HG02970 (cell line): ENCODE measurements around the gene TMEM51.
"Not testable (repeated sequence)": the region's sequence is repeated elsewhere in the genome, so short reads cannot be mapped to it uniquely, and the experiment has no call there.

Experiments
- ATAC-seq: cut with Tn5 transposase; IDR thresholded peaks from one replicate; pipeline ENCODE4 v1.9.1; 2021; ENCODE audit warnings: mild to moderate bottlenecking, moderate library complexity, moderate number of reproducible peaks; ENCODE audit not compliant: unreplicated experiment, low FRiP score

TMEM51 gene

DNA sequence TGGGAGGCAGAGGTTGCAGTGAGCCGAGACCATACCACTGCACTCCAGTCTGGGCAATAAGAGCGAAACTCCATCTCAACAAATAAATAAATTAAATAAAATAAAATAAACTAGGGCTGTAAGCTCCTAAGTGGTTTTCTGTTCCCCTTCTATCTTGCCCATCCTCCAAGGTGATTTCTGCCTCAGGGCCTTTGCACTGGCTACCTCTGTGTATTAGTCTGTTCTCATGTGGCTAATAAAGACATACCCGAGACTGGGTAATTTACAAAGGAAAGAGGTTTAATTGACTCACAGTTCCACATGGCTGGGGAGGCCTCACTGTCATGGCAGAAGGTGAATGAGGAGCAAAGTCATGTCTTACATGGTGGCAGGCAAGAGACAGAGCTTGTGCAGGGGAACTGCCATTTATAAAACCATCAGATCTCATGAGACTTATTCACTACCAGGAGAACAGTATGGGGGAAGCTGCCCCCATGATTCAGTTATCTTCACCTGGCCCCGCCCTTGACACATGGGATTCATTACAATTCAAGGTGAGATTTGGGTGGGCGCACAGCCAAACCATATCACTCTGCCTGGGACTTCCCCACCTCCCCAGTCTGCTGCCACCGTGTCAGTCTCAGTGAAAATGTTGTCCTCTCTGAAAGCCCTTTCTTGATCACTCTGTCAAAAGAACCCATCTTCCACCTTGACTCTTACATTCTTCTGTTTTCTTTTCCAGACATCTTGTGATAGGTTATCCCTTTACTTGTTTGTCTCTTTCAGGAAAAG lies 22.0 kb downstream of the TMEM51 start:
- not testable (repeated sequence) for ATAC-seq

DNA sequence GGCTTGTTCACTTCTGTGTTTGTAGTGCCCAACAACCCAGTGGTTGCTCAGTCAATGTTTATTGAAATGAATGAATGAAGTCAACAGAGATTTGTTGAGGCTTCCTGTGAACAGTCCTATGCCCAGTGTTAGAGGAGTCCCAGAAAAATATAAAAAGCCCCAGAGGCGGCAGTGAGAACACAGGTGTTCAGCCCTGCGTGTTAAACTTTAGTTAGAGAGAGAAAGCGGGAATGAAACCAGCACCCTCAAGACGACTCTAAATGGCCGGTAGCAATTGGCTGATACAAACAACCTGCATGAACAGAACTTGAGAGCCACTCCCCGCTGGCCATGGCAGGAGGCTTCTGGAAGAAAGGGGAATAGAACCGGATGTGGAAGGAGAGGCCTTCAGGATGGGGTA lies 22.6 kb downstream of the TMEM51 start:
- peak; percentile 52 for ATAC-seq

DNA sequence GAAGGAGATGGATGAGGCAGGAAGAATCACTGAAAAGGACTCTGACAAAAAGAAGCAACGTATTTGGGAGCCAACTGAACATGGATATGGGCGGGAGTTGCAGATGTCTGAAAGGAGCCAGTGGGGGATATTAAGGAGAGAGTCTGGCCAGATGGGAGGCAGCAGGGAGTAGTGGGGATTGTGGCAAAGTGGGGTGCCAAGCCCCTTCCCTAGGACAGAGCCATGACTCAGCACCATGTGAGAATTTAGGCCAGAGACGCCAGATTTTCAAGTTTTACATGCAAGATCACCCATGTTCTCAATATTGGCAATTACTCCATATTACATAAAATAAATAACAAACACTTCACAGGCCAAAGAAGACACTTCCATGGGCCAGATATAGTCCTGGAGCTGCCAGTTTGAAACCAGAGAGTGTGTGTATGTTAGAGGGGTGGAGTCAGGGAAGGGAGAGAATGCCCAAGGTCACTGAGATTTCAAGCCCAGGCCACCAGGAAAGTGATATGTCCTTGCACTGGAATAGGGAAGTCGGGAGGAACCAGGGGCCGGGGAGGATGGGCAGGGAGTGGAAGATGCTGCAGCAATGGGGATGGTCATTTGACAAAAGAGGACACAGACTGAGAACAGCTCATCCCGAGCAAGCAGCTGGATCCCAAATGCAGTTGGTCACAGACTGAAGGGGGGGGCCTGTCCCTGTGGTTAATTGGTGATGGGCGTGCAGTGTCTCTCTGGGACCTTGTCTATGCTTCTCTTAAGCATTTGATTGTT lies 23.5 kb downstream of the TMEM51 start:
- no peak for ATAC-seq

DNA sequence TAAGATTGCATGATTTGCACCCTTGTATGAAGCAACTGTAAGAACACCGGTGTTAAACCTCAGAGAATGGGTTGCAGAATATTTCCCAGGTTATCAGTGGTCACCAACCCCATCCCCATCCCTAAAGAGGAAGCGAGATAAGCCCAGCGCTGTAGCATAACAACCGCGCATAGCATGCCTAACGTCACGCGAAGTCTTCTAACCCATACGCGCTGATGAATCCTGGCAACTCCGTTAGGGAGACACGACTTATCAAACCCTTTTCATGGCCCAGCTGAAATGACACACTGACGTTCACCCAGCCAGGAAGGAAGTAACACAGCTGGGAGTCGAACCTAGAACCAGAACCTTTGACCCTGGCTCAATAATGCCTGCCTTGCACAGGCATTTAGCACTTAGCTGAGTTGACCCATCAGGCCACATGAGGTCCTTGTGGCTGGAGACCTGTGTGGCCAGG lies 24.2 kb downstream of the TMEM51 start:
- ATAC-seq = no peak

DNA sequence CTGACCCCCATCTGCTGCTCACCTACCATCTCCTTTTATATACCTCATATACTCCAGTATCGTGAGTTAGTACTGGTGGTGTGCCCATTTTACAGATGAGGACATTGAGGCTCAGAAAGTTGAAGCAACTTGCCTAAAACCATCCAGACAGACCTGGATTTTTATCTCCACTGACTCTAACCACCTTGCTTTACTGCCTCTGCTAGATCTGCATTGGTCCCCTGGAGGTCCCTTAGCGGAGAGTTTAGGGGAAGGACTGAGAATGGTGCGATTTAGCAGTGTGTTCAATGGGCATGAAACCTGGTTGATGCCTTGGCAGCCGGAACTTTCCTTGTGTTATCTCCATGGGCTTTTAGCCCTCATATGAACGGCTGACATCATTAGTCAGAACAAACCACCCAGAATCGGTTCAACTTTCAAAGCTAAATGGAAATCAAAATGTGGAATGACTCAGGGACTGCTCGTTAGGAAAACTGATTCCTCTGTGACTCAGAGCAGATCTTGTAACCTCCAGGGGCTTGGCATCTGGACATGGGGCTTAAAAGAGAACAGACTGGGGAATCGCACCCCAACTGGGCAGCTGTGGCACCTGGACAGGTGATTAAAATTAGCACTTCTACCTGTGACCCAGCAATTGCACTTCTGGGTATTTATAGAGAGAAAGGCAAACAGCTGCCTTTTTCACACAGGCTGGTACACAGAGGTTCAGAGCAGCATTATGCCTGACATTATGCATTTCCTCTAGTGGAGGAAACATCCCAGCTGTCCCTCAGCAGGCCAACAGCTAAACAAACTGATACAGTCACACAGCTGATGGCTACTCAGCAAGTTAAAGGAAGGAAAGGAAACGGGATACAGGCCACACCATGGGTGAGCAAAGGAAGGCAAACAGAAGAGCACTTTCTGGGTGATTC lies 25.3 kb downstream of the TMEM51 start:
- no peak for ATAC-seq

DNA sequence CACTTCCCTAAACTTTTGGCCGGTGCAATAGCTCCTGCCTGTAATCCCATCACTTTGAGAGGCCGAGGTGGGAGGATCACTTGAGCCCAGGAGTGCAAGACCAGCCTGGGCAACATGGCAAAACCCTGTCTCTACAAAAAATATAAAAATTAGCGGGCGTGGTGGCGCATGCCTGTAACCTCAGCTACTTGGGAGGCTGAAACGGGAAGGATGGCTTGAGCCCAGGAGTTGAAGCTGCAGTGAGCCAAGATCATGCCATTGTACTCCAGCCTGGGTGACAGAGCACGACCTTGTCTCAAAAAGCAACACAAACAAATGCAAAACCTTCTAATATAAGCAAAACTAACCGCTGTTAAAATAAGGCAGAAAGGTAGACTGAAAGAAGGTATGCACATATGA lies 25.9 kb downstream of the TMEM51 start:
- ATAC-seq = no peak

DNA sequence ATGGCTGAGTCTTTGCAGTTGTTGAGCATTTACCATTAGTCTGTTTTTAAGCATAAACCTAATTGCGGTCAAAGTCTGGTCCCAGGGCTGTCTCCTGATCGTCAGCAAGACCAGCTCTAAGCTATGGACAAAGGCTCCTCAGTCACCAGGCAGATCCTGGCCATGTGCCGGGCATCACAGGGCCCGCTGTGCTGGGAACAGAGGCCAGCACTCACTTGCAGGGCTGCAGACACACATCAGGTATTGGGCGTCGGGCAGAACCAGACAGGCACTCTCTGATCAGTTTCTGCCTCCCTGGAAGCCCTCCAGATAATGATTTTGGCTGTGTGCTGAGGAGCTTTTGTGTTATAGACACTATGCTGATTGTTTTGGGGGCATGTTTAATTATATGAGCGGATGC lies 26.6 kb downstream of the TMEM51 start:
- ATAC-seq = no peak

DNA sequence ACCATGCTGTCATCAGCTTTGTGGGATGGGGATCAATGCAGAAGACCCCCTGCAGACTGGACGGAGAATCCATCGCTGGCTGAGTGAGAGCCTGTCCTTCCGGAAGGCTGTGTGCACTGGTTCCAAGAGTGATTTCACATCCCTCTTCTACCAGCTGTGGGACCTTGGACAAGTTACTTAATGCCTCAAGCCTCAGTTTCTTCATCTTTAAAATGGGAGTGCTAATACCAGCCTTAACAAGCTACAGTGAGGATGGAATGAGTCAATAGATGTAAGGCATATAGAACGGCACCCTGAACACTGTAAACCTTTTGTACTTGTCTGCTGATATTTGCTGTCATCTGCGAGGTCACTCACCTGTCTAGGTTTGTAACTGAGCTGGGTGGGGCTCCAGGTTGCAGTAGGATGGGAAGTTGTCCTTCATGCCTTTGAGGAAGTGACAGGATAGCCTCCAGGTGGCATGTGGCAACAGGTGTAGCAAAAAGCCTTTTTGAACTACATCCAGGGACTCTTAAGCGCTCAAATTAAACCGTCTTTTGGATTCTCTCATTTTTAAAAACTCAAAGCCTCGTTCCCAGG lies 27.5 kb downstream of the TMEM51 start:
- ATAC-seq = no peak

DNA sequence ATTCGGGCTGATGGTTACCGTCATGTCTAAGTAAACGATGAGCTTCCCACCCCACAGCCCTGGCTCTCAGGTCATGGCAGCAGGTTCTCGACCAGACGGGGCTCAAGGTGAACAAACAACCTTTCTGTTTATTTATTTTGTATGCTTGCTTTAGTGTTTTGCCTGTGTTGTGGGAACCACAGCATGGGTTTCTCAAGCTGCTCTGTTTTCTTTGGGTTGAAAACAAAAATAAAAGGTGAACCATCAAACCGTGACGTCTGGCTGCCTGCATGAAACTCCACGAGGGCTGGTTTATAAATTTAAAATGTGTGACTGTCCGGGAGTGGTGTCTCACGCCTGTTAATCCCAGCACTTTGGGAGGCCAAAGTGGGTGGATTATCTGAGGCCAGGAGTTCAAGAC lies 28.0 kb downstream of the TMEM51 start:
- no peak for ATAC-seq

DNA sequence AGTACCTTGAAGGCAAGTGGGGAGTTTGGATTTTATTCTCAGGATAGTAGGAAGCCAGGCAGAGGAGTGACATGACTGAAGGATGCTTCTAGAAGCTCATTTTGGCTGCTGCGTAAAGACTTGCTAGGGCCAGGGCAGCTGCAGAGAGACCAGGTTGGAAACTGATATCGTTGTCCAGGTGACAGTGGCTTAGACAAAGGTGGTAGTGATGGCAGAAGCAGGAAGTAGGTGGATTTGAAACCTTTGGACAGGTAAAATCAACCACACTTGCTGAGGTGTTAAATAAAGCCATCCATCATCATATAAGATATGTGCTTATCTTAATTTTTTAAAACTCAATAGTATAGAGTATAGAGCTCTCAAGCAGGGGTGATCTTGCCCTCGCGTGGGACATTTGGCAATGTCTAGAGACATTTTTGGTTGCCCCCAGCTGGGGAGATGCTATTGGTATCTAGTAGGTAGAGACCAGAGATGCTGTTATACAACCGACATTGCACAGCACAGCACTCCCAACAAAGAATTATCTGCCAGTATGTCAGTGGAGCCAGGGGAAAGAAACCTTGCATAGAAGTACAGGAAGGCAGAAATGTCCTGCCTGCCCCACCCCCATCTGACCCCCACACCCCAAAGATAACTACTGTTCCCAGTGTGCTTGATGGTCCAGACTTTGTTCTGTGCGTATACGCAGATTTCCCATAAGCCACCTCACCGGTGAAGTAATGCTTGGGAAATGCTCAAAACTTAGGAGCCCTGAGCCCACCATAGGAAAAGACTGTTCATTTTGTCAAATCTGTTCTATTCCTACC lies 31.1 kb downstream of the TMEM51 start:
- no peak for ATAC-seq

DNA sequence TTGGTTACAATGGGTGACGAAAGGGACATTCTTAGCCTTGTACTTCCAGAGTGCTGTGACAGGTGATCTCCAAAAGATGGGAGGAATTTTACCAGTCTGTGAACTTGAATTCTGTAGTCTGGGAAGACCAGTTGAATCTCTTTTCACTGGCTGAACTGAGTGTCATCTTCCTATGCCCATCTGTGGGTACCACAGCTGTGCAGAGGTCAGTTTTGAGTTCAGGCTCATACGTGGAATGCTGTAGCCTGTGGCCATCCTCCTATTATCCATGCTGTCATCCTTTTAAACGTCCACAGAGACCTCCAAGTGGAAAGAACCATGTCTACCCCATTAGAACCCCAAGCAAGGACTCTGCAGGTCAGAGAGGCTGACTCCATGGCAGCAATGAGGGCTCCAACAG lies 32.1 kb downstream of the TMEM51 start:
- ATAC-seq = no peak

DNA sequence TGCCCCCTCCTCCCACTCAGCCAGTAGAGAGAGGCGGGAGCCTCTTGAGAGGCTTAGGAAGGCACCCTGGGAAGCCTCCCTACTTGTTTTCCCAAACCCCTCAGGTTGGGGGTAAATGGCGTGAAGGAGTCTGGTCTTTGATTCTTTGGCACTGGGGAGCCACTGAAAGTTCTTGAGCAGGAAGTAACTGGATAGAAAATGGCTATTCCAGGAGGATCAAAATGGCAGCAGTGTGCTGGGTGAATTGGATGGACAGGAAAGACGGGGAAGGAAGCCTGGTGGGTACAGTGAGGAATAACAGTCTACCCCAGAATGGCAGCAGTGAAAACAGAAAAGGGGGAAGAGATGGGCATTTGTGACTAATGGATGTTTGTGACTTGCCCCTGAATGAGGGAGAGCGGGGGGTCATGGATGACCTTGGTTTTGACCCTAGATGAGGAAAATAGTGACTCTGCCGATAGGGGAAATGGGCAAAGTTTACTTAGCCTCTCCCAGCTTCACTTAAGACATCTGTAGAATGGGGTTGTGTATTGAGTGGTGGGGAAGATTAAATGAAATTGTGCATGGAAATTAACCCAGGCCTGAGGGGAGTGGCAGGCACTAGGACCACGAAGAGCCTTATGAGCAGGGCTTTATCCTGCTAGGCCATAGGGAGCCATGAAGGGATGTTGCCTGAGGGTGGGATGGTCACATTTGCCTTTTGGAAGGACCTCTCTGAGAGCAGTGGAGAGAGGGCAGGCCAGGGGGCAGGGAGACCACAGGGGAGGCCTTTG lies 32.7 kb downstream of the TMEM51 start:
- ATAC-seq = no peak

DNA sequence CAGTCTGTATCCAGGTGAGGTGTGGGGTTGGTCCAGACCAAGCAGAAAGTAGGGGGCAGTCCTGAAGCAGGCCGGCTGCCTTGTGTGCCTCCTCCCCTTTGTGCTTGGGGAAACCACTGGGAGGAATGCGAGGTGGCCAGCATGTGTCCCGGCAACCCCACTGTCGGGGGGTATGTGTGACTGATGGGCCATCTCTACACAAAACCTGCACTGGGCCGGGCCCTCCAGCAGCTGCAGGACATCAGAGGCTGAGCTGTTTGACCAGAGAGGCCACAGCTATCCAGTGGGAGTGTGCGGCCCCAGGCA lies 33.3 kb downstream of the TMEM51 start:
- no peak for ATAC-seq

DNA sequence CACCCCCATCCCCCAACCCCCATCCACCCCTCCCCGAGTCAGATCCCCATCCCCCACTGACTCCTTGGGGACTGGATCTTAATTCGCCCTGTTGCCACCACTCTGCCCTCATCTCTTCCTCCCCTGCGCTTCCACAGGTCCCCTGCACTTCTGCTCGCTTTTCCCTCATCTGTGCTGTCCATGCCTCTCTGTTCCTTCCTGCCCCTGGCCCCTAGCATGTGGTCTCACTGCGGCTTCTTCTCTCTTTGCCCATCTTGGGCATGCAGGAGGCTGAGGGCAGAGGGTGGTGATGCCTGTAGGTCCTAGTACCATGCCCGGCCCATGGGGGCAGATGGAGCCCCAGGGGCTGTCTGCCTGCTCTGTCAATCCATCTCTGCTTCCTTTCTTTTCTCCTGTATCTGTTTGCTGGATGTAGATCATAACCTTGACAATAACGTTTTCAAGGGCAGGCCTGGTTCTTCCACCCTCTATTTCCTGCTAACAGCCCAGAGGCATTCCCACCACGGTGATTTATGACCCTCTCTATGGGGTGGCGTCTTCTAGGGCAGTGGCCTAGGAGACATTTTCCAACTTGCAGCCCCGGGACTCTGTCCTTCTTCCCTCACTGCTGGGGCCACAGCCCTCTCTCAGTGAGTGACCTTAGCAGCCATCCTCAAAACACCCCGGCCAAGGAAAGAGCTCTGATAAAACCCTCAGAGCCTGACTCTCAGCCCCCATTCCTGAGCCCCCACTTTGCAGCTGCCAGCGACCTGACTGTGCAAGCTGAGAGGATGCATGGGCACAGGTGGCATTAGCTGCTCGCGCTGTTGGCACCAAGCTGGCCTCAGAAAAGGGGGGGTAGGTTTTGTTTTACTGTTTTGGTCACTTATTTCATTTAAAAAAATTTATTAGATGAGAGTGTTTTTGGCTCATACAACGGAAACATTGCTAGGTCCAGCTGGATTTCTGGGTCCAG lies 33.9 kb downstream of the TMEM51 start:
- no peak for ATAC-seq

DNA sequence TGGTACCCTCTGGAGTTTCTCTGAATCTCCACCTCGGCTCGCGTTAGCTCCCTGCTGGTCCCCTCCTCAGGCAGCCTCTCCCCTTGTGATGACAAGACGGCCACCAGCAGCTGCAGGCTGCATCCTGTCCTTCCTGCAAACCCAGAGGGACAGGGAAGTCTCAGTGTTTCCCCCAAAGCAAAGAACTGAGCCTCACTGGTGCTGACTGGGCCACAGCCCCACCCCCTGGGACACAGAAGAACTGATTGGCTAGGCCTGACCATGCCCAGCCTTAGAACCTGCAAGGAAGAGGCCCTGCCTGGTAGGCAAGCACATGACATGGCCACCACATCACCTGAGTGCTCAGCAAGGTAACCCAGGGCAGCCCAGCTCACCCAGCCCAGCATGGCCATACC lies 34.6 kb downstream of the TMEM51 start:
- no peak for ATAC-seq

DNA sequence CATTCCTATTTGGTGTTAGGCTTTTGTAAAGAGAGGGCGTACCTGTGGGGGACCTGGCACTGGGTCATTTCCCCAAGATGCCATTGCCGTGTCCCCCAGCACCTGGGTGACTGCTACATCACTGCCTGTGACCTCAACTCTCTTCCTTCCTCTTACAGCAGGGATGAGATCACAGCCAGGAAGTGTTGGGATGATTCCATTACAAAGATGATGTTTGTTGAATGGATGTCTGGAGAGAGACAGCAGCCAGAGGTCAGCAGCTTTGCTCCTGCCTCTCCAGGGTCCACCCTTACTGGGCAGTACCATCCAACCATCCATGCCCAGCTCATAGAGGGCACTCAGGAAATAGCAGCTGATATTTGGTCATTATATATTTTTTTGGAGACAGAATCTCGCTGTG lies 35.1 kb downstream of the TMEM51 start:
- ATAC-seq = no peak

DNA sequence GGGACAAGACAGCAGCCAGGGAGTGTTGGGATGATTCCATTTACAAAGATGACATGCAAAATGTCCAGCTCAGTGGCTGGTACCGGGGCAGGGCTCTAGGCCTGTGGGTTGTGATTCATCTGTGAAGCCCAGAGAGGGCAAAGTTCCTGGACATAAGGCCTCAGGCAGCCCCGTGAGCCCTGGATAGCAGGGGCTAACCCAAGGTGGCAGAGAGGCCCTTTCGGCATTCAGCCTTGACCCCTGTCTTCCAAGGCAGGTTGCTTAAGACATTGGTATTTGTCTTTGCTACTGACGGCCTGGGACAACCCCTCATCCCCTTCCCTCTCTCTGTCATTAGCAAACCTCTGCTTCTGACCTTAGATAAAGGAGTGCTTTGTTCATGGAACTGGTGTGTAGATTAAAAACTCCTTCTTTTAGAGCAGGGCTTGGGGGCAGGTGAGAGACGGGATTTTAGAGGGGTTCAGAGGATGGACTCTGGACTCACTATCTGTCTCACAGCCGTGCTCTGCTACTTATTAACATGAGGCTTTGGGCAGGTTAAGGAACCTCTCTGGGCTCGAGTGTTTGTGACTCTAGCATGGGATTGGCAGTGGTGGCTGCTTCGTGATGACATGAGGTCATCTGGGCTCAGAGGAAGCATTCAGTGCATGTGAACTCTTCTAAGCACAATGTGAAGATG lies 36.3 kb downstream of the TMEM51 start:
- ATAC-seq = no peak

DNA sequence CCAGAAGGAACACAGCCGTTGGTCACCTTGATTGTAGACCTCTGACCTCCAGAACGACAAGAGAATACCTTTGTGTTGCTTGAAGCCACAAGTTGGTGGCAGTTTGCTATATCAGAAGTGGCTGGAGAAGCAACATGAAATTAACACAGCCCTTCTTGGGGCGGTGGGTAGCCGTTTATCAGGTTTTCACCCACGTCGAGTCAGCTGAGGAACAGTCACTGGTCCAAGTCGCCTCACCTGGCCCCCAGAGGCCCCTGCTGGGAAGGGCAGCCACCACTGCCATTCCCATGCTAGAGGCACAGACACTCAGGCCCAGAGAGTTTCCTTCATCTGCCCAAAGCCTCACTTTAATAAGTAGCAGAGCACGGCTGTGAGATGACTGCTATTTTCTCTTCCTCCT lies 37.7 kb downstream of the TMEM51 start:
- ATAC-seq = no peak
